Measurements from ENCODE around the gene DUOXA2. TPM values are rescaled to one million over a fixed set of nuclear protein-coding genes. Genes with fewer than 3 reads are reported as not detected.
A peak's percentile ranks its signal among the peaks of the same experiment; 100 is the strongest.

DUOXA2 gene
- total and polyA plus RNA-seq, 5 donors: 0.05 TPM; not detected in 4

DNA sequence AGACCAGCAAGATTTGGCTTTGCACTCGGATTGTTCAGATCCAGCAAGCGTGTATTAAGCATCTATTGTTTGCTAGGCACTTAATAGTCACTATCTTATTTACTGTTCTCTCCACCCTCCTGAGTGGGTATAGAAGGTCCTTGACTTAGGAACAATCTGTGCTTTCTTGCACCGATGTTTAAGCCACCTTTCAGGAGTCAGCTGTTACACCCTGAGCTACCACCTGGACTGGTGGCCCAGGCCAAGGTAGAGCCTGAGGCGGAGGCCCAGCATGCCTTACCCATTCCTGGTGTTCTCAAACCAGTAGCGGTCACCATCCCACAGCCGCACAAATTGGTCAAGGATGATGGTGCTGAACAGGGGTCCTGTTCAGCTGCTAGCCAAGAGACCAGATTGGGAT lies 25.6 kb downstream of the DUOXA2 start:
- no peak overlapping the region for H3K4me3 ChIP-seq (ENCODE audit: low read length)
- H3K27ac ChIP-seq (ENCODE audit: low read length): no peak overlapping the region
- H3K4me1 ChIP-seq (ENCODE audit: control insufficient read depth, insufficient read depth, low read length): no peaks in the 10 kb centered on the region
- no peaks in the 10 kb centered on the region for H3K27me3 ChIP-seq (ENCODE audit: control insufficient read depth, insufficient read depth)
- no peaks in the 10 kb centered on the region for H3K9me3 ChIP-seq (ENCODE audit: control insufficient read depth, low read length)
- DNase-seq (peak in 1 of 3 donors; percentile 10), ATAC-seq (no peak)
- WGBS: 92% methylated on average over 6 of the region's 6 CpGs
- intact Hi-C loops (cut with DNase I): no loop called here

DNA sequence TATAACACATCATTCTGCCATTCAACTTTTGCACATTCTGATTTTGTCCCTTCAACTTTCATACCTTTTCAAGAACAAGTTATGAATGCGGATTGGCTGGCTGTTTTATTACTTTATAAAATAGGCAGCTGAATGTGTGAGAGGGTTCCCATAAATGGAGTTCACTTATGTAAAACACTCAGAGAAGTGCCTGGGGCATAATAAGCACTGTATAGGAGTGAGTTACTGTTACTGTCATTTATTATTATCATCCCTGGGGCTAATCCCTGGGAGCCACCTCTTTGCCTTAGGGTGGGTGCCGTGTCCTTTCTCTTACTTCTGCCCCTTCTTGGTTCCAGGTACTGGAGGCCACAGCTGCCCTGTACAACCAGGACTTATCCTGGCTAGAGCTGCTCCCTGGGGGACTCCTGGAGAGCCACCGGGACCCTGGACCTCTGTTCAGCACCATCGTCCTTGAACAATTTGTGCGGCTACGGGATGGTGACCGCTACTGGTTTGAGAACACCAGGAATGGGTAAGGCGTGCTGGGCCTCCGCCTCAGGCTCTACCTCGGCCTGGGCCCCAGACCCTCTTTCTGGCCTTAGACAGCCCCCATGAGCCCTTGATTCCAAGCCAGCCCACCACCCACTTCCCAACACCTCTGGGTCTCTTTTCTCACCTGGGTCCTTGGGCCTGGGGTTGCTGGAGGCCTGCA lies 26.6 kb downstream of the DUOXA2 start:
- intact Hi-C loops (cut with DNase I): no loop called here
- no peak for ATAC-seq
- Histone ChIP-seq H3K4me1 (ENCODE audit: control insufficient read depth, insufficient read depth, low read length) (no peaks in the 10 kb centered on the region), H3K27me3 (ENCODE audit: control insufficient read depth, insufficient read depth) (no peaks in the 10 kb centered on the region), H3K27ac (ENCODE audit: low read length) (no peak overlapping the region), H3K4me3 (ENCODE audit: low read length) (no peak overlapping the region), H3K9me3 (ENCODE audit: control insufficient read depth, low read length) (no peaks in the 10 kb centered on the region)
- 97% methylated on average over 10 of the region's 10 CpGs for WGBS
- peak in 1 of 3 donors; percentile 18 for DNase-seq

DNA sequence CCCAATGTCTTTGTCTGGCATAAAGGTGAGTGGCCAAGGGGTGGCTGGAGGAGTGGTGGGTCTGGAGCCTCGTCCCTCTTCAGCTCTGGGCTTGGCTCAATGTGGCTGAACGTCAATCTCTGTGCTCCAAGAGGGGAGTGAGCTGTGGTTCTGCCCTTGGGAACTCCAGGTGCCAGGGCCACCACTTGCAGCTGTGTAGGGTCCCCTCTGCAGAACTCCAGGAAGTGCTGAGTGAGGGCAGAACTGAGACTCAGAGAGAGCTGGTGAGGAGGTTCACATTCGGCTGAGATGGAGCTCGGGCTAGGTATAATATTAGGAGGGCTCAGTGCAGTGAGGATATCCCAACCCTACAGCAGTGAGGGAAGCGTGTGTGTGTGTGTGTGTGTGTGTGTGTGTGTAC lies 27.3 kb downstream of the DUOXA2 start:
- Histone ChIP-seq H3K27ac (ENCODE audit: low read length) (no peak overlapping the region), H3K9me3 (ENCODE audit: control insufficient read depth, low read length) (no peaks in the 10 kb centered on the region), H3K4me3 (ENCODE audit: low read length) (no peak overlapping the region), H3K27me3 (ENCODE audit: control insufficient read depth, insufficient read depth) (no peaks in the 10 kb centered on the region), H3K4me1 (ENCODE audit: control insufficient read depth, insufficient read depth, low read length) (no peaks in the 10 kb centered on the region)
- ATAC-seq (no peak), DNase-seq (peak in 1 of 3 donors; percentile 14)
- intact Hi-C loops (cut with DNase I): no loop called here
- WGBS: 78% methylated on average over 5 of the region's 5 CpGs

DNA sequence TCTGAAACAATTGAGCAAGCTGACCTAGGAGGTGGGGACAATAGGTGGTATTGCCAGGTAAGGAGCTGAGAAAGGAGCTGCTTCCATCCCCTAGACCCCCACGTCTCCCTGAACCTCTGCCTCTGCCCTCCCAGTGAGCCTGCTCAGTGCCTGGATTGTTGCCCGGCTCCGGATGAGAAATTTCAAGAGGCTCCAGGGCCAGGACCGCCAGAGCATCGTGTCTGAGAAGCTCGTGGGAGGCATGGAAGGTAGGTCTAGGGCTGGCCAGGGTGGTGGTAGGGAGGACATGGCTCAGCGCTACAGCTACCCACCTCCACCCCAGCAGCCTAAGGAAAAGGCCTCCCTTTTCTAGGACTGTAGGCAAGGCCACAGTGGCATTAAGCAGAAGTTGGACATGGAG lies 28.9 kb downstream of the DUOXA2 start:
- intact Hi-C loops (cut with DNase I): no loop called here
- Histone ChIP-seq H3K27ac (ENCODE audit: low read length) (no peak overlapping the region), H3K9me3 (ENCODE audit: control insufficient read depth, low read length) (no peaks in the 10 kb centered on the region), H3K4me3 (ENCODE audit: low read length) (no peak overlapping the region), H3K4me1 (ENCODE audit: control insufficient read depth, insufficient read depth, low read length) (no peaks in the 10 kb centered on the region), H3K27me3 (ENCODE audit: control insufficient read depth, insufficient read depth) (no peaks in the 10 kb centered on the region)
- DNase-seq (peak in 1 of 3 donors; percentile 15), ATAC-seq (no peak)
- WGBS: 79% methylated on average over 7 of the region's 7 CpGs

DNA sequence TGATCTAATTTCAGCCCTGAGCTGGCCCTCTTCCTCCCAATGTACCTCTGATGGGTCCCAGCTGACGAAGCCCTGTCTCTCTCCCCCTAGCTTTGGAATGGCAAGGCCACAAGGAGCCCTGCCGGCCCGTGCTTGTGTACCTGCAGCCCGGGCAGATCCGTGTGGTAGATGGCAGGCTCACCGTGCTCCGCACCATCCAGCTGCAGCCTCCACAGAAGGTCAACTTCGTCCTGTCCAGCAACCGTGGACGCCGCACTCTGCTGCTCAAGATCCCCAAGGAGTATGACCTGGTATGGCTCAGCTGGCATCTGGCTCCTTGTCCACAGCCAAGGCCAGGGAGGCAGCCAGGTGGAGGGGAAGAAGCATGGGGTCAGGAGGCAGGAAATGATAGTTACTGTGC lies 29.8 kb downstream of the DUOXA2 start:
- no peak for ATAC-seq
- 82% methylated on average over 11 of the region's 11 CpGs for WGBS
- intact Hi-C loops (cut with DNase I): no loop called here
- no peak overlapping the region for H3K4me3 ChIP-seq (ENCODE audit: low read length)
- no peaks in the 10 kb centered on the region for H3K4me1 ChIP-seq (ENCODE audit: control insufficient read depth, insufficient read depth, low read length)
- H3K27me3 ChIP-seq (ENCODE audit: control insufficient read depth, insufficient read depth): no peaks in the 10 kb centered on the region
- no peak overlapping the region for H3K27ac ChIP-seq (ENCODE audit: low read length)
- no peaks in the 10 kb centered on the region for H3K9me3 ChIP-seq (ENCODE audit: control insufficient read depth, low read length)
- DNase-seq: peak in 1 of 3 donors; percentile 14

DNA sequence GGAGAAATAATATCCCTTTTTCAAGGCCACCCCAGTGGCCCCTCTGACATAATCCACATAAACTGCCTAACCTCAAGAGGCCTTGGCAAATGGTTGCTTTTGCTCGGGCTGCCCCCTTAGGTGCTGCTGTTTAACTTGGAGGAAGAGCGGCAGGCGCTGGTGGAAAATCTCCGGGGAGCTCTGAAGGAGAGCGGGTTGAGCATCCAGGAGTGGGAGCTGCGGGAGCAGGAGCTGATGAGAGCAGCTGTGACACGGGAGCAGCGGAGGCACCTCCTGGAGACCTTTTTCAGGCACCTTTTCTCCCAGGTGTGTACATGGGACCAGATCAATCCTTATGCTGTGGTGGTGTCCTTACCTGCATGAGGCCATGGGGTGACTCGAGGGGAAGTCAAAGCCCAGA lies 30.6 kb downstream of the DUOXA2 start:
- Histone ChIP-seq H3K9me3 (ENCODE audit: control insufficient read depth, low read length) (no peaks in the 10 kb centered on the region), H3K27me3 (ENCODE audit: control insufficient read depth, insufficient read depth) (no peaks in the 10 kb centered on the region), H3K4me3 (ENCODE audit: low read length) (no peak overlapping the region), H3K27ac (ENCODE audit: low read length) (no peak overlapping the region), H3K4me1 (ENCODE audit: control insufficient read depth, insufficient read depth, low read length) (no peaks in the 10 kb centered on the region)
- ATAC-seq (no peak), DNase-seq (peak in 1 of 3 donors; percentile 4)
- intact Hi-C loops (cut with DNase I): no loop called here
- 83% methylated on average over 9 of the region's 9 CpGs for WGBS

DNA sequence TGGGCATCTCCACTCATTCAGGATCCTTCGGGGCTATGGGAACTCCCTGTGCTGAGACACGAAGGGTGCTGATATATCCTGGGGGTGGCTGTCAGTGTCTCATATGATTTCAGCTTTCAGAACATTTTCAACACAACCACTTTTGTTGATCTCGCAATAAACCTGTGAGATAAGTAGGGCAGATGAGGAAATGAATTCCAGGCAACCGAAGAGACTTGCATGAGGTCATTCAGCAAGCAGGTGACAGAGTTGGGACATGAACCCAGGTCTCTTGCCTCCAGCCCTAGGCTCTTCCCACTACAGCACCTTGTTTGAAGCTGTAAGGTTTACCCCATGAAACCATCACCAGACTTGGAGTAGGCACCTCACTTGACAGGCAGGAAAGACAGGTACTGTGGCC lies 32.3 kb downstream of the DUOXA2 start:
- no peaks in the 10 kb centered on the region for H3K4me1 ChIP-seq (ENCODE audit: control insufficient read depth, insufficient read depth, low read length)
- WGBS: 73% methylated on average over 4 of the region's 4 CpGs
- H3K27me3 ChIP-seq (ENCODE audit: control insufficient read depth, insufficient read depth): no peaks in the 10 kb centered on the region
- H3K9me3 ChIP-seq (ENCODE audit: control insufficient read depth, low read length): no peaks in the 10 kb centered on the region
- DNase-seq: peak in 1 of 3 donors; percentile 15
- intact Hi-C loops (cut with DNase I): no loop called here
- H3K4me3 ChIP-seq (ENCODE audit: low read length): no peak overlapping the region
- no peak for ATAC-seq
- no peak overlapping the region for H3K27ac ChIP-seq (ENCODE audit: low read length)

DNA sequence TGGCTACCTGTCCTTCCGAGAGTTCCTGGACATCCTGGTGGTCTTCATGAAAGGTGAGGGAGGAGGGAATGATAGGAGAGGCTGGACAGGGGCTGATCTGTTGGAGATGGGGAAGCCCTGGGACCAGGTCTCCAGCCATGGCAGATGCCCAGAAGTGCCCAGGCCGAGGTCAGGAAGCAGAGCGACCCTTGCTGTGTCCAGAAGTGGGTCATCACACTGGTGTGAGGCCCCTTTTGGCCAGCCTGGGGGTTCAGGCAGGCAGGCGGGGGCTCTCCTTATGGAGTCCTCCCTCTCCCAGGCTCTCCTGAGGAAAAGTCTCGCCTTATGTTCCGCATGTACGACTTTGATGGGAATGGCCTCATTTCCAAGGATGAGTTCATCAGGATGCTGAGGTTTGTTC lies 33.5 kb downstream of the DUOXA2 start:
- intact Hi-C loops (cut with DNase I): no loop called here
- WGBS: 93% methylated on average over 7 of the region's 7 CpGs
- no peak for ATAC-seq

DNA sequence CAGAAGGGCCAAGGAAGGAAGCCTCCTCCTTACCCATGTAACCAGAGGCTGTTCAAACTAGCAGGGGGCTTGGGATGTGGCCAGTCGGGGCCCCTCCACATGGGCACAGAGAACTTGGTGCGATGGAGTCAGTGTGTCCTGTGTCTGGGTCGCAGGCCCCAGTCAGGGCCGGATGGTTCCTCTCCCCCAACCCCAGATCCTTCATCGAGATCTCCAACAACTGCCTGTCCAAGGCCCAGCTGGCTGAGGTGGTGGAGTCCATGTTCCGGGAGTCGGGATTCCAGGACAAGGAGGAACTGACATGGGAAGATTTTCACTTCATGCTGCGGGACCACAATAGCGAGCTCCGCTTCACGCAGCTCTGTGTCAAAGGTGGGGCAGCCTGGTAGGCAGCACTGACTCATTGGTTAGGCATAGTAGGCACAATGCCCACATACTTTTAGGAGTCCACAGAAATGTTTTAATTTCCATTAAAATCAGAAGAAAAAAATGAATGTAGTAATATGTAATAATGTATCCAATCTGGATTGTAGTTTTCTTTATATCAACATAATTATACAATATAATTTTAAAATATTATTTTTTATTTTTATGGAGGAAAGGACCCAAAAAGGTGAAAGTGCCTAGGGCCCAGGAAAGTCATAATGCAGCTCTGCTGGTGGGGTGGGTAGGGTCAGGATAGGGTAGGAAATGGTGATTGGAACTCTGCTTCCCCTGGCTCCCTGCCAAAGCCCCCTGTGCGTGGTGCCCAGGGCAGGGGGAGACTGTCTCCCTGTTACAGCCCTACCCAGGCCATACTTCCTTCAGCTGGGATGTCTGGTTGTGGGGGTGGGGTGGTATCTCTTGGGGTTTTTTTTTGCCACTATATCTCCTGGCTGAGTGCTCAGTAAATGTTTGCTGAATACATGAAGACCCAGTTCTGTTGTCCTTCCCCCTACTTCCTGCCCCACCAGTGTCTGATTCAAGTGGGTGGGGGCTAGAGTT lies 34.2 kb downstream of the DUOXA2 start:
- DNase-seq (peak in 1 of 3 donors; percentile 39), ATAC-seq (no peak)
- no peak overlapping the region for H3K4me3 ChIP-seq (ENCODE audit: low read length)
- 85% methylated on average over 12 of the region's 12 CpGs for WGBS
- no peaks in the 10 kb centered on the region for H3K4me1 ChIP-seq (ENCODE audit: control insufficient read depth, insufficient read depth, low read length)
- no peak overlapping the region for H3K27ac ChIP-seq (ENCODE audit: low read length)
- H3K9me3 ChIP-seq (ENCODE audit: control insufficient read depth, low read length): no peaks in the 10 kb centered on the region
- intact Hi-C loops (cut with DNase I): no loop called here
- H3K27me3 ChIP-seq (ENCODE audit: control insufficient read depth, insufficient read depth): no peaks in the 10 kb centered on the region

More for the DNA sequence above, 33.5 kb downstream of the DUOXA2 start:
- no peaks in the 10 kb centered on the region for H3K27me3 ChIP-seq (ENCODE audit: control insufficient read depth, insufficient read depth)
- no peak overlapping the region for H3K27ac ChIP-seq (ENCODE audit: low read length)
- H3K4me1 ChIP-seq (ENCODE audit: control insufficient read depth, insufficient read depth, low read length): no peaks in the 10 kb centered on the region
- peak in 1 of 3 donors; percentile 35 for DNase-seq
- H3K4me3 ChIP-seq (ENCODE audit: low read length): no peak overlapping the region
- no peaks in the 10 kb centered on the region for H3K9me3 ChIP-seq (ENCODE audit: control insufficient read depth, low read length)

DNA sequence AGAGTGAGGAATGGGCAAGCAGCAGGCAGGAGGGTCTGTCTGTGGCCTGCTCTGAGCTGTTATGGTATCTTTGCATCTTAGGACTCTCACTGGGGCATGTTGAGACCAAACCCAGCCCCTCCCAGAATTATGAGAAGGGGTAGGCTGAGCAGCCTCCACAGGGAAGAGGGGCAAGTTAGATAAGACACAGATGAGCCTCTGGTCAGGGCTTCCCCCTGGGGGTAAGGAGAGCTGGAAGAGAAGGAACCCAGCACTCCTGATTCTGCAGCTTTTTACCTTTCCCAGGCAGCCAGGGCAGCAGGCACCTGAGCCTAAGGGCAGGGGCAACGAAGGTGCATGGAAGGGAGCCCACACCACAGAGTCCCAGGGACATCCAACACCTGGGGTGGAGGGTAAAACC lies 34.9 kb downstream of the DUOXA2 start:
- H3K4me3 ChIP-seq (ENCODE audit: low read length): no peak overlapping the region
- no peaks in the 10 kb centered on the region for H3K4me1 ChIP-seq (ENCODE audit: control insufficient read depth, insufficient read depth, low read length)
- no peaks in the 10 kb centered on the region for H3K27me3 ChIP-seq (ENCODE audit: control insufficient read depth, insufficient read depth)
- ATAC-seq: no peak
- no peak for DNase-seq
- H3K27ac ChIP-seq (ENCODE audit: low read length): no peak overlapping the region
- 90% methylated on average over 1 of the region's 1 CpG for WGBS
- intact Hi-C loops (cut with DNase I): no loop called here
- H3K9me3 ChIP-seq (ENCODE audit: control insufficient read depth, low read length): no peaks in the 10 kb centered on the region

DNA sequence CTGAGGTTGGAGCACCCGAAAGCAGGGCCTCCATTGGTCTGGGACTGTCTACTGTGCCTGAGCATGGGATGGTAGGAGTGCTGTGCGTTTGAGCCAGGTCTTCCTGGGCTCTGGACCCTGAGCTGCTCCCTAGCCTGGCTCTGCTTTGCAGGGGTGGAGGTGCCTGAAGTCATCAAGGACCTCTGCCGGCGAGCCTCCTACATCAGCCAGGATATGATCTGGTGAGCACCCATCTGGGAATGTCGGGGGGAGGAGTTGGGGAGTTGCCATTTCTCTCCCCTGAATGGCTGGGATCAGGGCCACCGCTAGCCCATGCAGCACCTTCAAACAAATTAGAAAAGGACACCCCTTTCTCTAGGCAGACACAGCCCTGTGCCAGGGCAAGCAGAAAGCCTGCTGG lies 36.4 kb downstream of the DUOXA2 start:
- intact Hi-C loops (cut with DNase I): no loop called here
- no peaks in the 10 kb centered on the region for H3K27me3 ChIP-seq (ENCODE audit: control insufficient read depth, insufficient read depth)
- H3K4me1 ChIP-seq (ENCODE audit: control insufficient read depth, insufficient read depth, low read length): no peaks in the 10 kb centered on the region
- 72% methylated on average over 6 of the region's 6 CpGs for WGBS
- DNase-seq: peak in 1 of 3 donors; percentile 34
- H3K27ac ChIP-seq (ENCODE audit: low read length): no peak overlapping the region
- no peak for ATAC-seq
- no peak overlapping the region for H3K4me3 ChIP-seq (ENCODE audit: low read length)
- H3K9me3 ChIP-seq (ENCODE audit: control insufficient read depth, low read length): no peaks in the 10 kb centered on the region
